Measurements from ENCODE around the gene SCFD1.

GRCh38 chr14:30681752-30682355, 59.7 kb downstream of the SCFD1 start:
- TF ChIP-seq CTCF (IDR thresholded peaks at IDR 0.05 in 4 of 5, conservative IDR thresholded peaks at IDR 0.05 in 1 of 5): no peak
- no peak for TF ChIP-seq POLR2A (IDR thresholded peaks at IDR 0.05)

Data from gastrocnemius medialis (tissue), 4 donors.